ENCODE data around the gene KRTAP5-4. TPM values are rescaled to one million over a fixed set of nuclear protein-coding genes. Genes with fewer than 3 reads are reported as not detected.

KRTAP5-4 gene
- total RNA-seq, 2 donors from 2014 or later, result not detected

DNA sequence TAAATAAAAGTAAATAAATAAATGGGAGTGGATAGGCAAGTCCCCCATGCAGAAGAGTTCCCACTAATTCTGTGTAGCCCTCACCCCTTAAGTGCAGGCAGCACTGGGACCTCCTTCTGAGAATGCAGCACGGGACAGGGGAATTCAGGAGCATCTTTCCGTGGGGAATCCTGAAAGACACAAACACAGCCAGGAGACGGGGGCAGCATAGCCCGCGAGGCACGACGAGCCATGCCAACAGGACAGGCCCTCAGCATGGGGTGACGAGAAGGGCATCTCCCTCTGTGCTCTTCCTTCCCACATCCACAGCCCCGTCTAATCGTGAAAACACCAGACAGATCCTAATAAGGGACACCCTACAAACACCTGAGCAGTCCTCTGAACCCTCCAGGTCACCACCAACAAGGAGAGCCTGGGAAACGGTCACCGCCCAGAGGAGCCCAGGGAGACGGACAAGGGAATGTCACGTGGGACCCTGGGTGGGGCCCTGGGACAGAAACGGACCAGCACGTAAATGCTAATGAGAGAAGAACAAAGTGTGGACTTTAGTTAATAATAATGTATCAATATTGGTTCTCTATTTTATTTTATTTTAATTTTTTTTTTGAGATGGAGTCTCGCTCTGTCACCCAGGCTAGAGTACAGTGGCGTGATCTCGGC lies 14.5 kb upstream of the KRTAP5-4 start:
- H3K27ac ChIP-seq, result no peak overlapping the region
- no peak overlapping the region for H3K9ac ChIP-seq (ENCODE audit: low read depth in 2 of 2, low read length in 2 of 2)
- H3K27me3 ChIP-seq, result no peaks in the 10 kb centered on the region
- intact Hi-C loops (cut with DNase I), result no loop called here
- no peaks in the 10 kb centered on the region for H3K9me3 ChIP-seq
- H3K36me3 ChIP-seq, result no peaks in the 10 kb centered on the region
- TF ChIP-seq CTCF (IDR thresholded peaks at IDR 0.05), result no peak
- H3K4me1 ChIP-seq, result peaks cover 10% of the 10 kb centered on the region
- H3K4me3 ChIP-seq, result no peak overlapping the region
- no peak for DNase-seq

- DNase-seq, result no peak
- Histone ChIP-seq H3K4me3 (no peak overlapping the region), H3K36me3 (no peaks in the 10 kb centered on the region), H3K9me3 (no peaks in the 10 kb centered on the region), H3K27me3 (no peaks in the 10 kb centered on the region), H3K4me1 (peaks cover 5% of the 10 kb centered on the region), H3K27ac (no peak overlapping the region), H3K9ac (ENCODE audit: low read depth in 2 of 2, low read length in 2 of 2) (no peak overlapping the region)
- no peak for TF ChIP-seq CTCF (IDR thresholded peaks at IDR 0.05)
- intact Hi-C loops (cut with DNase I), result loop anchor here (5.0 kb wide), 1 partner anchor 87 kb away; no protein-coding TSS in a partner anchor
Observed at GRCh38 chr11:1633864-1634263, 11.9 kb upstream of the KRTAP5-4 start.

DNA sequence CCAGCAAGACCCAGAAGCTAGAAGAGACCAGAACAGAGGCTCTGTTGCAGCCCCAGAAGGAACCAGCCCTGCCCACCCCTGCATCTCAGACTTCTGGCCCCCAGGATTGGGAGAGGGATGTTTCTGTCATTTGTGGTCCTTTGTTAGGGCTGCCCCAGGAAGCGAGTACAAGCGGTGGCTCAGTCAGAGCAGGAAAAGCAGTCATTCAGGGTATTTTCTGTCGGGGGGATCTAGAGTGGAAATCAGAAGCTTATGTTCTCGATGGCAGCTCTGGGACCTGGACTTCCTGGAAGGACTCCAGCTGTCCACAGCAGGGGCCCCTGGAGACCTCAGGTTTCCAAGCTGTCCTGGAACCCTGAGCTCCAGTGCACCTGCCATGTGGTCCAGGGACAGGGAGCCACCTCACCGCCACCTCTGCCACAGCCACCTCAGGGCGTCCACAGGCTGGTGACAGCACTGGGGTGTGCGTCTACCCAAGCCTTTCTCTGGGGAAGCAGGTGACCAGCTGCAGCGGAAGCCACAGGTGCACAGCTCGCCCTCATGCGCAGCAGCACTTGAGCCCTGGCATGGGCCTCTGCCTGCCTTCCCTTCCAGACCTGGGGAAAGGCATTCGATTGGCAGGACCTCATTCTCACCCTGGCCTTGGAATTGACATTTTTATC lies 10.2 kb upstream of the KRTAP5-4 start:
- intact Hi-C loops (cut with DNase I), result loop anchor here (5.0 kb wide), 1 partner anchor 85 kb away; no protein-coding TSS in a partner anchor
- H3K36me3 ChIP-seq, result no peaks in the 10 kb centered on the region
- DNase-seq, result no peak
- H3K27ac ChIP-seq, result no peak overlapping the region
- no peak overlapping the region for H3K9ac ChIP-seq (ENCODE audit: low read depth in 2 of 2, low read length in 2 of 2)
- H3K4me1 ChIP-seq, result no peaks in the 10 kb centered on the region
- no peaks in the 10 kb centered on the region for H3K27me3 ChIP-seq
- no peak for TF ChIP-seq CTCF (IDR thresholded peaks at IDR 0.05)
- H3K9me3 ChIP-seq, result no peaks in the 10 kb centered on the region
- no peak overlapping the region for H3K4me3 ChIP-seq

GRCh38 chr11:1631066-1631568 lies 9.2 kb upstream of the KRTAP5-4 start:
- TF ChIP-seq CTCF (IDR thresholded peaks at IDR 0.05), result no peak
- H3K27ac ChIP-seq, result no peak overlapping the region
- H3K4me3 ChIP-seq, result no peak overlapping the region
- H3K27me3 ChIP-seq, result no peaks in the 10 kb centered on the region
- H3K9ac ChIP-seq (ENCODE audit: low read depth in 2 of 2, low read length in 2 of 2), result no peak overlapping the region
- no peak for DNase-seq
- intact Hi-C loops (cut with DNase I), result loop anchor here (5.0 kb wide), 1 partner anchor 84 kb away; no protein-coding TSS in a partner anchor
- H3K9me3 ChIP-seq, result no peaks in the 10 kb centered on the region
- no peaks in the 10 kb centered on the region for H3K36me3 ChIP-seq
- H3K4me1 ChIP-seq, result no peaks in the 10 kb centered on the region

GRCh38 chr11:1630271-1630670 lies 8.3 kb upstream of the KRTAP5-4 start:
- no peak overlapping the region for H3K4me3 ChIP-seq
- no peaks in the 10 kb centered on the region for H3K4me1 ChIP-seq
- TF ChIP-seq CTCF (IDR thresholded peaks at IDR 0.05), result no peak
- intact Hi-C loops (cut with DNase I), result loop anchor here (5.0 kb wide), 1 partner anchor 83 kb away; no protein-coding TSS in a partner anchor
- H3K36me3 ChIP-seq, result no peaks in the 10 kb centered on the region
- no peaks in the 10 kb centered on the region for H3K9me3 ChIP-seq
- no peaks in the 10 kb centered on the region for H3K27me3 ChIP-seq
- no peak overlapping the region for H3K27ac ChIP-seq
- H3K9ac ChIP-seq (ENCODE audit: low read depth in 2 of 2, low read length in 2 of 2), result no peak overlapping the region
- DNase-seq, result no peak
